GM19099 (cell line): ENCODE measurements around the gene KRT78.

Experiments used
- POLR2A ChIP-seq: IDR thresholded peaks from 3 replicates; pipeline ENCODE4 v1.6.1; 2011; ENCODE audit warnings: low read depth; ENCODE audit not compliant: insufficient read length; ENCODE audit errors: extremely low read depth

KRT78 gene

GRCh38 chr12:52848661-52849255 lies at the start of gene KRT78:
TSS of gene KRT78 (minus strand) at chr12:52848994. CDS start at chr12:52848930, 64 bp downstream.
- TF ChIP-seq POLR2A, result no peak

DNA sequence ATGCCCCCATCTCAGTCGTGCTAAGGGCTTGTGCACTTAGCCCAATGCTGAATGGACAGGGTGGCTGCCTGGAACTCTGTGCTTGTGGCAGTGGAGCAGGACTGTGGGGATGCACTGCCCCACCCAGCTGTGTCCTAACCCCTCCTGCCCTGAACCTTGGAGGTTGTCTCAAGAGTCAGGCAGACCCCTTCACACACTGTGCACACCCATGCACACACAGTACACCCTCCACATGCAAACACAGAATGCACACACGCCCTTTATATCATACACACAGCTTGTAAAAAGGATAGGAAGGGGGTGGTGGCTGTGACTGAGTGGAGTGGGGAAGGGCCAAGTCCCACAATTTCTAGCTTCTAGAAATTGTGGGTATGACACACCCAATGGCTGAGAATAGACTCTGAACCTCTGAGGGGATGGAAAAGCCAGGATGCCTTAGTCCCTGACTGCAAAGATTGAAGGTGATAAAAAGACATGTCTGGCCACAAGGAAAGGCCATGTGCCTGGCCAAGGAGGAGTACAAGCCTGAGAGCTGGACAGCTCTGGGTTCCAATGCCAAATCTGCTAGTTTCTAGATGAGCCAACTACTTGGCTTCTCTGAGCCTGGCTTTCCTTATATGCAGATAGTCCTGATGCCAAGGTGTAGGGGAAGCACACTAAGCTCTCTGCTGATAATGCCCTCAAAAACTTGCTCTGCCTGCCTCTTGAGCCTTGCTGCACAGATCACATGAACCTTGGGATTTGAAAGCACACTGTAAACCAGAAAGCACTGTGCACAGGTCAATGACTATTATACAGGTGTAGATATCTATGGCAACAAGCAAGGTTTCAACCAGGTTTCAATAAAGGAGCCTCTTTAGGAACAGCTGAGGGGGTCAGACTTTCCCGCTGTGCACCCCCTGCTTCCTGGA lies 47.7 kb upstream of the KRT78 start:
- no peak for TF ChIP-seq POLR2A

DNA sequence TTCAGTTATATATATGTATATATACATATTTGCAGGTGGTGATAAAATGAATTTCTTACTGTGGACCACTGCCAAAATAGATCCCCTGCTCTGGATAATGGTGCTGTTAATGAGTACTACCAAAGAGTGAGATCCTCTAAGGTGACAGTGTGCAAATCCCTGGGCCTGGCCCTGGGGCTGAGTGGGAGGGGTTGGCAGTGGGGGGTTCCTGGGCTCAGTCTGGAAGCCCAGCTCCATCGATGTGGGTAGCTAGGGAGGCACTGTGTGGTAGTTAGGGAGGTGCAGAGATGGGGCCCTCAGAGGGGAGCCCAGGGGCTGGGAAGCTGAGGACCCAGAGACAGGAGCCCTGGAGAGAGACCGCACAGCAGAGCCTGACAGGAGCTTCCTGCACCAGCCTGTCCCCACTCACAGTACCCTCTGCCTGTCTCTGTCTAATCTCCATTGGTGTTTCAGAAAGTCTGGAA lies 47.0 kb upstream of the KRT78 start:
- TF ChIP-seq POLR2A, result no peak

DNA sequence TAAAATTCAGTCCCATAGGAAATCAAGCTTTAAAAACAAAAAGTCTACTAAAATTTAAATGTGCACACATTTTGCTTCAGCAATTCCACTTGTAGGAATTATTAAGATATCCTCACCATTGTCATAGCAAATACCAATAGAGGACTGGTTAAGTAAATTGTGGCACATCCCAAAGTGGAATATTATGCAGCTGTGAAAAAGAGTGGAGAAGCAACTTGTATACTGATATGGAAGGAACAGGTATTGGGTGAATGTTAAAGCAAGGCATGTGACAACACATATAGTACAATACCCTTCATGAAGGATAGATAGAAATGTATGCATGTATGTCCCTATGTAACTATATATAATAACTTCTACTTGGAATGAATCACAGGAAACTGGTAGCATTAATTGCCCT lies 44.2 kb upstream of the KRT78 start:
- TF ChIP-seq POLR2A, result no peak

GRCh38 chr12:52892207-52892852 lies 43.5 kb upstream of the KRT78 start:
- TF ChIP-seq POLR2A, result no peak

GRCh38 chr12:52891044-52891443 lies 42.2 kb upstream of the KRT78 start:
- no peak for TF ChIP-seq POLR2A

DNA sequence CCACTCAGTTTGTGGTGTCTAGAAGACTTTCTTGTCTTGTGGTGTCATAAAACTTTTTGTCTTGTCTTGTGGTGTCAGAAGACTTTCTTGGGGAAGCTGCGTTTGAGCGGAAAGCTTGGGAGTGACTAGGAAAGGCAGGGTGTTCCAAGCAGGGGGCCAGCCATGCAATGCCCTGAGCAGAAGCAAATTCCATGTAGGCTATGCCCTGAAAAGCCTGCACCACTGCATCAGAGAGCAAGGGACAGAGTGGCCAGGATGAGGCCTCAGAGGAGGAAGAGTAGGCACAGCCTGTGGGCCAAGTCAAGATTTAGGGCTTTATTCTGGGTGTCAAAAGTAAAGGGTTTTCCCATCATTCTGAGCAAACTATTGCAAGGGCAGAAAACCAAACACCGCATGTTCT lies 41.6 kb upstream of the KRT78 start:
- TF ChIP-seq POLR2A, result no peak

DNA sequence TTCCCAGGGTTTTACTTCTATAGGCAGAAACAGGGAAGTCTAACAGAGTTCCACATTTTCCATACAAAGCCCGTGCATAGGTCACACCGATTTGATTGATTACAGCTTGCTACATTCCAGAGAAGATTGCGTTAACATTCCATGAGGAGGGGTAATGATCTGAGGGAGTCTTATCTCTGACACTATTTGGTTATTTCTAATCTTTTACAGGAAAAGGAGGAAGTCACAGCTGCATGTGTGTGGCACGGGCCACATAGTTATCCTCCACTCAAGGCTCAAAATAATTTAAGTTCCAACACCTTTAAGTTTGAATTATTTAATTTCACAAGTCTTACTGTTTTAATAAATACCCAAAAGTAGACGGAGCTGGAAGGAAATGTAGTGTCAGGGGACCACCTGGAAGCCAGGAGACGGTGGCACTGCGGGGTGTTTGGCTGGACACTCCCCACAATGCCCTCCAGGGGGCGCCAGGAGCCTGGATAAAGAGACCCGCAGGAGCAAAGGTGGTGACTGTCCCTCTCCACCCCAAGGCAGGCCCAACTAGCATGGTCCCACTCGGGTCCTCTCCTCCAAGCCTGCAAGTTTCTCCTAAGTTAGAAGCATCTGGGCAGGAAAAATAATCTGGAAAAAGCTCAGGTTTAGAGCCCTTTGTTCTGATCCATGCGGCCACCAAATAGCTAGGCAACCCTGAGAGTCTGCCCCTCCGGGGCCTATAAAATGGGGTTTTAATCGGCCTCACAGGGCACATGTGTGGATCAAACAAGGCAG lies 35.9 kb upstream of the KRT78 start:
- no peak for TF ChIP-seq POLR2A

- no peak for TF ChIP-seq POLR2A
These were observed 30.9 kb upstream of the KRT78 start for GRCh38 chr12:52879394-52880351.

- TF ChIP-seq POLR2A, result no peak
These were observed 30.0 kb upstream of the KRT78 start for GRCh38 chr12:52878507-52879393.

DNA sequence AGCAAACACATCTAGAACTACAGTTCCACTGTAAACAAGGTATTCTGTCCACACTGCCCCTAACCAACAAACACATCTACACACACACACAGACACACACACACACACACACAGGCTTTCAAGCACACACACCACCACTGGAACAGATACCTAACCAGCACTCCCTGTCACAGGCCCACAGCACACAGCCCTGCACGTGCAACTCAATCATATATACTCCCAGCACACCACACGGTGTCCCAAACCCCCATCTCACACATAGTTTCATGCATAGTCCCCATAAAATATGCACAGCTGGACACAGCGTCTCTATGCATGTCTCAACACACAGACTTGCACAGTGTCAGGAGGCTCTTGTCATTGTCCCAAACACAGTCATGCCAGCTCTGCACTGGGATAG lies 28.4 kb upstream of the KRT78 start:
- no peak for TF ChIP-seq POLR2A

DNA sequence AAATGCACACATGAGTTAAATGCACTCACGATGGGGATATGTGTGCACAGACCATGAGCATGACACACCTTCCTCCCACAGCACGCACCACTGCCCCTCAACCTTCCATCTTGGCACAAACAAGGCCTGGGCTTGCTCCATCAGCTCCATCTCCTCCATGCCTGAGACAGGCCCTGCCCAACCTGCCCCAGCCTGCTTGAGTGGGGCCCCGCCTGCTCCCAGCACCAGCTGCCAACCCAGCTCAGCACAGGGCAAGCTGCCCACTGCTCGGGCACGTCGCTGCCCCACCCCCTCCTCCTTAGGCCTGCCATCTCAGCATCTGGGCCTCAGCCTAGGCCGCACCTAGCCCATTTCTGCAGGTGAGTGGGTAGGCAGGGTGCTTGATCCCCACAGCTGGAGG lies 27.6 kb upstream of the KRT78 start:
- TF ChIP-seq POLR2A, result no peak
